Activated T-cell treated with anti-CD3 and anti-CD28 coated beads, Interleukin-2, amount 50 U/mL, for 4 hours (primary cell): ENCODE data around the gene ABCF2. TPM values are rescaled to one million over a fixed set of nuclear protein-coding genes. Genes with fewer than 3 reads are reported as not detected.

ENCODE experiments used
- total RNA-seq, 3 donors: library from RNA; stranded (reverse); gene quantifications; one replicate each; pipeline ENCODE4 v1.2.1, GENCODE V29; 2021

ABCF2 gene
- total RNA-seq, 3 donors from 2014 or later, result 144 to 151 (median 146) TPM

Other genes starting within 250 kb of the ABCF2 start
- gene KCNH2, start 248.9 kb downstream of the ABCF2 start, total RNA-seq, result under 1 TPM; 0.49 to 0.71 (median 0.66) TPM
- 1 to 10 TPM; 5.3 to 9.2 (median 8.2) TPM for gene NOS3, start 236.2 kb downstream of the ABCF2 start, total RNA-seq
- 1 to 10 TPM; 5.8 to 7.3 (median 6.7) TPM for gene ATG9B, start 202.7 kb downstream of the ABCF2 start, total RNA-seq
- gene ABCB8, start 198.8 kb downstream of the ABCF2 start, total RNA-seq, result 10 to 100 TPM; 48.1 to 54.6 (median 48.5) TPM
- 1 to 10 TPM; 2.4 to 3.4 (median 3.3) TPM for gene ASIC3, start 178.7 kb downstream of the ABCF2 start, total RNA-seq
- gene CDK5, start 169.3 kb downstream of the ABCF2 start, total RNA-seq, result 10 to 100 TPM; 14.1 to 15.0 (median 14.3) TPM
- 100 to 1,000 TPM; 107 to 125 (median 111) TPM for gene SLC4A2, start 167.6 kb downstream of the ABCF2 start, total RNA-seq
- gene FASTK, start 146.4 kb downstream of the ABCF2 start, total RNA-seq, result 100 to 1,000 TPM in 2 of 3 donors, 10 to 100 TPM in 1; 96.5 to 111 (median 104) TPM
- gene TMUB1, start 143.7 kb downstream of the ABCF2 start, total RNA-seq, result 10 to 100 TPM; 70.3 to 85.3 (median 71.8) TPM
- gene AGAP3, start 140.7 kb downstream of the ABCF2 start, total RNA-seq, result 10 to 100 TPM; 29.7 to 46.3 (median 35.1) TPM
- not detected for gene GBX1, start 59.5 kb downstream of the ABCF2 start, total RNA-seq
- gene ASB10, start 40.0 kb downstream of the ABCF2 start, total RNA-seq, result not detected
- gene H2BK1, start 16.7 kb downstream of the ABCF2 start, total RNA-seq, result not detected
- 10 to 100 TPM; 51.6 to 66.3 (median 51.8) TPM for gene CHPF2, start 5.3 kb upstream of the ABCF2 start, total RNA-seq
- gene SMARCD3, start 21.5 kb upstream of the ABCF2 start, total RNA-seq, result 1 to 10 TPM; 1.7 to 2.5 (median 2.0) TPM
- 10 to 100 TPM; 25.9 to 26.9 (median 26.5) TPM for gene NUB1, start 114.6 kb upstream of the ABCF2 start, total RNA-seq
- gene WDR86, start 182.8 kb upstream of the ABCF2 start, total RNA-seq, result under 1 TPM; 0.27 to 0.46 (median 0.37) TPM
- not detected for gene CRYGN, start 212.9 kb upstream of the ABCF2 start, total RNA-seq